Fibroblast of the aortic adventitia (primary cell): ENCODE measurements around the gene TSPAN19. TPM values are rescaled to one million over a fixed set of nuclear protein-coding genes. Genes with fewer than 3 reads are reported as not detected.
A peak's percentile ranks its signal among the peaks of the same experiment; 100 is the strongest.

Source experiments
- DNase-seq: peaks from one replicate; pipeline ENCODE4 v3.0.0-alpha.2; 2010; ENCODE audit warnings: low read depth
- H3K4me3 ChIP-seq: 2 replicates; pipeline ENCODE4 v1.5.1; 2011; ENCODE audit warnings: low read depth, mild to moderate bottlenecking, control low read depth, low read length, moderate library complexity
- CTCF ChIP-seq: IDR thresholded peaks from 2 replicates; pipeline ENCODE4 v1.5.1; 2011; ENCODE audit warnings: mild to moderate bottlenecking, low read length, control low read depth, inconsistent platforms; ENCODE audit not compliant: insufficient read depth
- total RNA-seq: library from RNA; depleted of rRNA; stranded (reverse); fragments of >200 nt; gene quantifications from 2 replicates; pipeline ENCODE4 v1.2.3, GENCODE V29; 2012; ENCODE audit warnings: low replicate concordance

The TSPAN19 gene
- total RNA-seq, 1 donor, result not detected

- no peak for DNase-seq
- TF ChIP-seq CTCF, result no peak
These were observed 23.5 kb upstream of the TSPAN19 start for GRCh38 chr12:85059594-85059993.

GRCh38 chr12:85058339-85058738 lies 22.3 kb upstream of the TSPAN19 start:
- no peak for DNase-seq
- H3K4me3 ChIP-seq, result no peak overlapping the region
- TF ChIP-seq CTCF, result no peak

More at GRCh38 chr12:85059594-85059993, 23.5 kb upstream of the TSPAN19 start:
- H3K4me3 ChIP-seq, result no peak overlapping the region

- peak; percentile 68 for DNase-seq
- TF ChIP-seq CTCF, result peak; percentile 81
- no peak overlapping the region for H3K4me3 ChIP-seq
These were observed 21.4 kb upstream of the TSPAN19 start for GRCh38 chr12:85057370-85057963.

- no peak overlapping the region for H3K4me3 ChIP-seq
- no peak for TF ChIP-seq CTCF
- DNase-seq, result no peak
These were observed 7.8 kb upstream of the TSPAN19 start for GRCh38 chr12:85043829-85044228.

- TF ChIP-seq CTCF, result no peak
- DNase-seq, result no peak
- no peak overlapping the region for H3K4me3 ChIP-seq
These were observed 5.3 kb upstream of the TSPAN19 start for GRCh38 chr12:85041395-85041794.

- no peak for DNase-seq
- TF ChIP-seq CTCF, result no peak
- peak overlapping the region; percentile 84 for H3K4me3 ChIP-seq
These were observed 656 bp upstream of the TSPAN19 start for GRCh38 chr12:85036733-85037132.

- peak; percentile 34 for TF ChIP-seq CTCF
- DNase-seq, result peak; percentile 61
- no peak overlapping the region for H3K4me3 ChIP-seq
These were observed 6.6 kb downstream of the TSPAN19 start for GRCh38 chr12:85029456-85029855.
